Tibial artery (tissue), 4 donors: Measurements from ENCODE around the gene SNRNP200.

Experiments
- DNase-seq, 2 donors: peaks; one replicate each; pipeline ENCODE4 v3.0.0-alpha.2; 2019
- H3K27ac ChIP-seq, 2 donors: fragments of 200-600 bp; sonication (generic) in 1 of 2; 1 replicate in 1 of 2; 2 replicates in 1 of 2; pipeline ENCODE4 v1.5.1; 2018 to 2019; ENCODE audit warnings: mild to moderate bottlenecking in 1 of 2
- H3K27me3 ChIP-seq, 2 donors: fragments of 200-600 bp; sonication (generic) in 1 of 2; one replicate each; pipeline versions ENCODE4 v1.5.1 to v1.6.0; 2016 to 2019
- H3K36me3 ChIP-seq, 3 donors: fragments of 200-600 bp; sonication (generic) in 2 of 3; one replicate each; pipeline ENCODE4 v1.5.1; 2016 to 2019; ENCODE audit warnings: mild to moderate bottlenecking in 2 of 3
- H3K4me1 ChIP-seq, 4 donors: fragments of 200-600 bp; sonication (generic) in 2 of 4; 1 replicate in 3 of 4; 2 replicates in 1 of 4; pipeline ENCODE4 v1.5.1; 2016 to 2019
- H3K4me3 ChIP-seq, 2 donors: fragments of 200-600 bp; sonication (generic) in 1 of 2; 1 replicate in 1 of 2; 2 replicates in 1 of 2; pipeline ENCODE4 v1.5.1; 2018 to 2019; ENCODE audit warnings: mild to moderate bottlenecking in 2 of 2
- H3K9me3 ChIP-seq, 3 donors: fragments of 200-600 bp; sonication (generic) in 1 of 3; one replicate each; pipeline ENCODE4 v1.5.1; 2016 to 2019
- intact Hi-C: fragments of 100-400 bp; cut with DNase I; formaldehyde crosslinking; loops from one replicate; pipeline ENCODE4 v1.15.0; 2023; ENCODE audit warnings: low total_unique reads
- TF ChIP-seq, protein P1 (sequence below), 2 experiments: fragments of 200-600 bp in 1 of 2; fragments of 450-650 bp in 1 of 2; IDR thresholded peaks; one replicate each; pipeline ENCODE4 v1.5.1; 2017 to 2019; ENCODE audit warnings: antibody characterized with exemption in 2 of 2, mild to moderate bottlenecking in 1 of 2, moderate library complexity in 1 of 2

The SNRNP200 gene

GRCh38 chr2:96340493-96341414 lies 35.4 kb upstream of the SNRNP200 start:
- TF ChIP-seq, protein P1, sequence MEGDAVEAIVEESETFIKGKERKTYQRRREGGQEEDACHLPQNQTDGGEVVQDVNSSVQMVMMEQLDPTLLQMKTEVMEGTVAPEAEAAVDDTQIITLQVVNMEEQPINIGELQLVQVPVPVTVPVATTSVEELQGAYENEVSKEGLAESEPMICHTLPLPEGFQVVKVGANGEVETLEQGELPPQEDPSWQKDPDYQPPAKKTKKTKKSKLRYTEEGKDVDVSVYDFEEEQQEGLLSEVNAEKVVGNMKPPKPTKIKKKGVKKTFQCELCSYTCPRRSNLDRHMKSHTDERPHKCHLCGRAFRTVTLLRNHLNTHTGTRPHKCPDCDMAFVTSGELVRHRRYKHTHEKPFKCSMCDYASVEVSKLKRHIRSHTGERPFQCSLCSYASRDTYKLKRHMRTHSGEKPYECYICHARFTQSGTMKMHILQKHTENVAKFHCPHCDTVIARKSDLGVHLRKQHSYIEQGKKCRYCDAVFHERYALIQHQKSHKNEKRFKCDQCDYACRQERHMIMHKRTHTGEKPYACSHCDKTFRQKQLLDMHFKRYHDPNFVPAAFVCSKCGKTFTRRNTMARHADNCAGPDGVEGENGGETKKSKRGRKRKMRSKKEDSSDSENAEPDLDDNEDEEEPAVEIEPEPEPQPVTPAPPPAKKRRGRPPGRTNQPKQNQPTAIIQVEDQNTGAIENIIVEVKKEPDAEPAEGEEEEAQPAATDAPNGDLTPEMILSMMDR (IDR thresholded peaks at IDR 0.05): no peak
- peaks cover 0 to 6% (median 3%) of the 10 kb centered on the region in 4 donors for H3K4me1 ChIP-seq
- no peaks in the 10 kb centered on the region for H3K27me3 ChIP-seq
- DNase-seq: no peak
- no peak overlapping the region for H3K4me3 ChIP-seq
- no peak overlapping the region for H3K27ac ChIP-seq
- no peaks in the 10 kb centered on the region for H3K9me3 ChIP-seq
- no peaks in the 10 kb centered on the region for H3K36me3 ChIP-seq
- intact Hi-C loops: no loop called here

DNA sequence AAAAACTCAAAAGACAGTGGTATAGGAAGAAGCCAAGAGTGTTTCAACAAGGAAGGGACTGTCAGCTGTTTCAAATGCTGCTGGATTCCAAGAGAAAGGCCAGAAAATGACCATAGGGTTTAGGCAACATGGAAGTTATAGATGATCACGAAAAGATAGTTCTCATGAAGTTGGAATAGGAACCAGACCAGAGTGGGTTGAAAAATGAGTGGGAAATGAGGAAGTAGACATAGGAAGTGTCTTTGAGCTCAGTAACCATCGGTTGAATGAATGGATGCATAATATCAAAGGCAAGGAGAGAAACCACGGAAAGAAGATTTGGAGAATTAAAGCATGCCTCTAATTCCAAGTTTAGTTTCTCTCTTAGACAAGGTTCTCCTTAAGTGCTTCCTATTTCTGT lies 31.5 kb upstream of the SNRNP200 start:
- intact Hi-C loops: no loop called here
- H3K4me3 ChIP-seq: no peak overlapping the region
- H3K36me3 ChIP-seq: no peaks in the 10 kb centered on the region
- no peaks in the 10 kb centered on the region for H3K9me3 ChIP-seq
- peaks cover 0 to 13% (median 5%) of the 10 kb centered on the region in 4 donors for H3K4me1 ChIP-seq
- no peaks in the 10 kb centered on the region for H3K27me3 ChIP-seq
- no peak for DNase-seq
- TF ChIP-seq, protein P1 (IDR thresholded peaks at IDR 0.05): no peak
- H3K27ac ChIP-seq: no peak overlapping the region

DNA sequence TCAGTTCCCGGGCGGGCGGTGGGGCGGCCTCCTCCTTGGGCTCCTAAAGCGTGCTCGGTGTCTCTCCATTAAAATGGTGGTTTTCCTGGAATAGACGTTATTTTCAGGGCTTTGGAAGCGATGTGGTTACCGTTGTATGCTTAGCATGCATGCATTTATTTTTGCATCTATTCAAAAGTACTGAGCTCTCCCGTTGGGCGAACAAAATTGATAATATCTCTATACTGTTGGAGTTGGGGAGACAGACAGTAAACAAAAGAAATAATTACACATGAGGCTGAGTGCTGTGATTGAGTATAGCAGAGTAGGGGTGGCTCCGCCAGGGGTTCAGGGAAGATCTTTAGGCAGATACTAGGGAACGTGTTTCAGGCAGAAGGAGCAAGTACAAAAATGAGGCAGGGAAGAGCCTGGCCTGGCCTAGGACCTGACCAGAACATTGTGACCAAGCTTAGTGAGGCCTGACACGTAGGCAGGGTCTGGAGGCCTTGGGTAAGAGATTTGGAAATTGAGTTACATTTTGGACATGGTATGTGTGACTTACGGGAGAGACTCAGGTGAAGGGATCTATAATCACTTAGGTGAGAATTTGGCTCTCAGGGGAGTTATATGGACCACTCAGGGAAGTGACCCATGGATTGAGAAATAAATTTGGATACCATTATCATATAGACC lies 30.9 kb upstream of the SNRNP200 start:
- TF ChIP-seq, protein P1 (IDR thresholded peaks at IDR 0.05): no peak
- Histone ChIP-seq H3K27me3 (no peaks in the 10 kb centered on the region), H3K4me3 (peak overlapping the region; percentile 61 to 63), H3K4me1 (peaks cover 0 to 15% (median 5%) of the 10 kb centered on the region in 4 donors), H3K9me3 (no peaks in the 10 kb centered on the region), H3K27ac (peak overlapping the region; percentile 81 to 86), H3K36me3 (no peaks in the 10 kb centered on the region)
- intact Hi-C loops: no loop called here
- no peak for DNase-seq

DNA sequence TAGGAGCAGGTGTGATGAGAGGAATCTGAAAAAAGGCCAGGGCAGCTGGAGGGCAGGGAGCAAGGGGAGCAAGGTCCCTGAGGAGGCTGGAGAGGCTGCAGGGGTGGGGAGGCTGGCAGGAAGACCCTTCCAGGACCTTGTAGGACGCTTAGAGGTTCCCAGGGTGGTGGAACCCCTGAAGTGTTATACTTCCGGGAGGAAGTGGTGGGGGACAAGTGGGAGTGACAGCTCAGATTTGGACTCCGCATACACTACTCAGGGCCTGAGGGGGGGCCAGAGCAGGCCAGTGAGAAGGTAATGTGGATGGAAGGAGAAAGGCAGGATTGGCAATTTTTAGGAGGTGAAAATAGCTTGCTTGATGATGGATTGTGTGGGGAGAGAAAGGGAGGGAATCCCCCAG lies 28.4 kb upstream of the SNRNP200 start:
- TF ChIP-seq, protein P1 (IDR thresholded peaks at IDR 0.05): no peak
- DNase-seq: no peak
- Histone ChIP-seq H3K36me3 (no peaks in the 10 kb centered on the region), H3K4me3 (no peak overlapping the region), H3K9me3 (no peaks in the 10 kb centered on the region), H3K27me3 (no peaks in the 10 kb centered on the region), H3K4me1 (peaks cover 0 to 29% (median 5%) of the 10 kb centered on the region in 4 donors), H3K27ac (no peak overlapping the region)
- intact Hi-C loops: no loop called here

- Histone ChIP-seq H3K27ac (no peak overlapping the region), H3K9me3 (no peaks in the 10 kb centered on the region), H3K36me3 (no peaks in the 10 kb centered on the region), H3K27me3 (peaks cover 0 to 17% of the 10 kb centered on the region in 2 donors), H3K4me1 (peaks cover 0 to 24% (median 8%) of the 10 kb centered on the region in 4 donors), H3K4me3 (no peak overlapping the region)
- TF ChIP-seq, protein P1 (IDR thresholded peaks at IDR 0.05): no peak
- intact Hi-C loops: no loop called here
- DNase-seq: no peak
Measured at GRCh38 chr2:96330407-96330806, 25.1 kb upstream of the SNRNP200 start.
